Measurements from ENCODE around the gene ZNF268.
"Not testable (repeated sequence)": the region's sequence is repeated elsewhere in the genome, so short reads cannot be mapped to it uniquely, and the experiment has no call there.

The ZNF268 gene

DNA sequence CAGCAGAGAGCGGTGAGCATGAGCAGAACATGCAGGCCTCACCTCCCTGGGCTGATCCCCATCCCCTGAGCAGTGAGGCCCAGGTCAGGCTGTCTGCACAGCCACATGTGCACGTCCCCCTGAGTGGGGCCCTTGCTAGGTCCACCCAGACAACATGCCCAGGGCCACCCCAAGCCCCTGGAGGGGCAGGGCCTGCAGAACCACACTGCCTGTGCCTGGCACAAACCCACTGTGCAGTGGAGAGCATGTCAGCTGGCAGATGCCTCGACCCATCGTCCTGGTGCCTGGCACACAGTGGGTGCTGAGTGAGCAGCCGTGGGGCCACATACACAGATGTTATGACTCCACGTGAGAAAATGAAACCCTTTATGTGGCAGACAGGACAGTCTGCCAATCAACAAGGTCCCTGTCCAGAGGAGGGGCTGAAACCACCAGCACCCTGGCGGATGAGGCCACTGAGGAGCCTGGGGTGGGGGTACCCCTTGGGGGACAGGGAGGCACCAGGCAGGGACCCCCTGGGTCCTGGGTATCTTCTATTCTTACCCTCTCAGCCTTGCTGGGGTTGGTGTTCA is 46.1 kb downstream of the ZNF268 start:
- no peak for DNase-seq (ENCODE audit: low read depth)

DNA sequence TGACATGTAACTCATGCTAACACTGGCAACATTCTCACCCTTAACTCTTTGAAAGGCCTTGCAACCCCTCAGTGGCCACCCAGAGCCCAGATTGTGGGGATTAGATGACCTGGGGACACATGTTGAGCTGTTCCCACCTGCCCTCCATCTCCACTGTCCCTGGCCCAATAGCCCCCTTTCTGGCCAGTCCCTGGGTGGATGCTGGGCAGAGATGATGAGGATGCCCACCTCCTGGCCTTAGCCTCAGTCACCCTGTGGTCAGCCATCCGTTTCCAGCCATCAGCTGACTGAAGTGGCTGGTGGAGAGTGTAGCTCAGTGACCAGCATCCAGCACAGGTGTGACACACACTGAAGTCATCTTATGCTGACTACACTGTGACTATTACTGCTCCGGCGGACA is 49.7 kb downstream of the ZNF268 start:
- no peak for DNase-seq (ENCODE audit: low read depth)

DNA sequence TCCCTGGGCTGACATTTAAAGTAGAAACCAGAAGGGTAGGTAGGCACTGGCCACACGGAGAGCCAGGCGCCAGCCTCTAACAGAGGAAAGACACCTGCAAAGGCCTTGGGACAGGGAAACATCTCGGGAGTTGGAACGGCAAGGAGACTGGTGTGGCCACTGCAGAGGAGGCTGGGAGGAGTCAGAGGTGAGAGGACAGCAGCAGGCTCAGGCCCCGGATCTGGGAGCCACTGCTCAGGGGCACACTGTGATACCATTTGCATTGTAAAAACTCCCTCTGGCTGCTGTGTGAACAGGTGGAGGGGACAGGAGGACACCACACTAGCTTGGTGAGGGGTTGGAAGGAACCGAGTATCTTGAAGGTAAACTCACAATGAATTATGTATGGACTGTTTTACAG is 51.7 kb downstream of the ZNF268 start:
- DNase-seq (ENCODE audit: low read depth), result no peak

DNA sequence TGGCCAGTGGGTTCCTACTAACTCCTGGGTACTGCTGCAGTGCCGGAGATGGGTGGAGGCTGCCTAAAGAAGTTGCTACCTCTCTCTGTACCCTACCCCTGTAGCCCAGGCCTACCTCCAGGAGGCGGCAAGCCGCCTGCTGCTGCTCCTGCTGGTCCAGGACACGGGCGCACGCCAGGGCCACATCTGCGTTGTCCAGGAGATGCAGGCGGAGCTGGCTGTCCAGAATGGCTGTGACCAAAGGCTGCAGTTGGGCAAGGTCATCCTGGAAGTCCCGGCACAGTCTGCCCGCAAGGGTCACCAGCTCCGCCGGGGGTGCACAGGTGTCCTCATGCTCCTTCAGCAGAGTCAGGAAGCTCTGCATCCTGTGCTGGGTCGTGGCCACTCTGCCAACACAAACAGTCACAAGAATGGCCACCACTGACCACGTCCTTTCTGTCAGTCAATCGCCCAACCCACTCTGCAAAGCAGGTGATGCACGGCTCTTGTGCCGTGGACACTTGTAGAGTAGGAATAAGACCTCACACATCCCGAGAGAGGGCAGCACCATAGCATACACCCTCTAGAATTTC is 52.8 kb downstream of the ZNF268 start:
- DNase-seq (ENCODE audit: low read depth), result no peak

DNA sequence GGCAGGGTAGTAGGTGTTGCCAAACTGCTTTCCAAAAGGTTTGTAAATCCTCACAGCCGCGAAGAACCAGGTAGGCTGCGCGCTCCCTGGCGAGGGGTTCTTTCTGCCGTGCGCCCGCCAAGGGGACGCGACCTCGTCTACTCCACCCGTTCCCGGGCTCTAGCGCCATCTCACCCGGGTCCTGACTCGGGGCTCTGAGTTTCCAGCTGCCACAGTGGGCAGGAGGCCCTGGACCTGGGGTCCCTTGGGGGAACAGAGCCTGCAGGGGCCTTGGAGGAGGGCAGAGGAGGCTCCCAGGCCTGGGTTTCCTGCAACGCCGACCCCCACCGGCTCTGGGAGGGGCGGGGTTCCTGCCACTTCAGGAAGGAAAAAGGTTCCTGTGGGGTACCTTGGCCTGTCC is 53.7 kb downstream of the ZNF268 start:
- no peak for DNase-seq (ENCODE audit: low read depth)

DNA sequence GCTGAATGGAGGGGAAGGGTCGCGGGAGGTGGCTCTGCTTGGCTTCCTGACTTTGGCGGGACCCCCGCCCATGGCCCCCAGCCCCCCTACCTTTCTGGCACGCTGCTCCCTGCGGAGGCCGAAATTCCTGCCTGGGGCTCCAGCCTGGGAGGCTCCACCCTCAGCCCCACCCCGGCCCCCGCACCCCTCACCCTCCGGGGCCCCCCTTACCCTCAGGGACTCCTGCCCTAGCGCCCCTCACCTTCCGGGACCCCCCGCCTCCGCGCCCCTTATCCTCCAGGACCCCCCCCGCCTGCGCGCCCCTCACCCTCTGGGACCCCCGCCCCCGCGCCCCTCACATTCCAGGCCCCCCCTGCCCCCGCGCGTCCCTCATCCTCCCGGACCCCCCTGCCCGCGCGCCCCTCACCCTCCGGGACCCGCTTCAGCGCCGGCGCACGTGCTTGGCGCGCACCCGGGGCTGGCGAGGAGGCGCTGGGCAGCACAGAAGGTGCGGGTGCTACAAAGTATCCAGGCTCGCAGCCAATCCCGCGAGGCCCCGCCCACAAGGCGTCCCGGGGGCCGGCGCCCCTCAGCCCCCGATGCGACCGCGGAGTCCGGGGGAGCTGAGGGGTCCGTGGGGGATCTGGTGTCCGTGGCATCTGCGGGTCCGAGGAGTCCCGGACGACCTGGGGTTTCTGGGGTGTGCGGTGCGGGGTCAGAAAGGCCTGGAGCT is 54.3 kb downstream of the ZNF268 start, which contains the start of gene ANHX:
Gene ANHX (minus strand): TSS at position 477 of the 712 bp plus-strand sequence. CDS start 1,521 bp downstream, outside the sequence.
- DNase-seq (ENCODE audit: low read depth), result no peak

DNA sequence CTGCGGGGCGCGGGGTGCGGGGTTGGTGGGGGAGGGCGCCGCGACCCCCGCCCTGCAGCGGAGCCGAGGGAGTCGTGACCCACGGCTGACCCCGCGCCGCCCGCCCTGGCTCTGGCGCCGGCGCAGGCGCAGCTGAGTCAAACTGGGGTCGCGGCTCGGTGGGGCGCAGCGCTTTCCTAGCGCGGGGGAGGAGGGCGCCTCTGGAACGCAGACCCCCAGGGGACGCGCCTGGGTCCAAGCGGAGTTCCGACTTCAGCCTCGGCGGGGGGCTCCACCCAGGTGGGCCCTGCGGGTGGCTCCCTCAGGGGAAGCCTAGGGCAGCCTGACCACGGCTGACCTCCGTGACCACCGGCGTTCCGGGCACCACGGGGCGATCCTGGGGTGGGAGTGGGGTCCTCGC is 54.8 kb downstream of the ZNF268 start:
- DNase-seq (ENCODE audit: low read depth), result no peak

DNA sequence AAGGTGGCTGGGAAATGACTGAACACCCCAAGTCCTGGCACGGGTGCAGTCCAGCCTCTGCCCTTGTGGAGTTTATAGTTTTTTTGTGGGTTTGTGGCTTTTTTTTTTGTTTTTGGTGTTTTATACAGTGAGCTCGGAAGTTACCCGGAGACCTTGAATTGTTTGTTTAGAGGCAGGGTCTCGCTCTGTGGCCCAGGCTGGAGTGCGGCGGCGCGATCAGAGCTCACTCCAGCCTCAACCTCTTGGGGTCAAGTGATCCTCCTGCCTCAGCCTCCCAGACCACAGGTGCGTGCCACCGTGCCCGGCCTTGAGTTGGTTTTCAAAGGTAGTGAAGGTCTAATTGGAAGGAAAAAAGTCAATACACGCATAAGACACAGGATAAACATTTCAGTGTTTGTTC is 55.3 kb downstream of the ZNF268 start:
- DNase-seq (ENCODE audit: low read depth), result no peak

DNA sequence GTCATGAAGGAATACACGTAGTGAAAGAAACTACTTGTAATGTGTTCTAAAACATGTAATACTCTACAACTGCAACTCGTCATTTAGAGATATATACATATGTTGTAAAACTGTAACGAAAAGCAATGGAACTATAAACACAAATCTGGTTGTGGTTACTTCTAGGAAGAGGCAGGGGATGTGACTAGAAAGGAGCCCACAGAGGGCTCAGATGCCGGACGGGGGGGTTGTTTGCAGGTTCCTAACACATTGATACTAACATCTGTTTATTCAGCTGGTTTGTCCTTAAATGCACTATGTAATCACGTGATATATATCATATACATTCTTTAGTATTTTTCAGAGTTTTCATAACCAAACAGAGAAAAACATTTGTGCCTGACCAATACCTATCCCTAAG is 70.4 kb downstream of the ZNF268 start:
- no peak for DNase-seq (ENCODE audit: low read depth)

DNA sequence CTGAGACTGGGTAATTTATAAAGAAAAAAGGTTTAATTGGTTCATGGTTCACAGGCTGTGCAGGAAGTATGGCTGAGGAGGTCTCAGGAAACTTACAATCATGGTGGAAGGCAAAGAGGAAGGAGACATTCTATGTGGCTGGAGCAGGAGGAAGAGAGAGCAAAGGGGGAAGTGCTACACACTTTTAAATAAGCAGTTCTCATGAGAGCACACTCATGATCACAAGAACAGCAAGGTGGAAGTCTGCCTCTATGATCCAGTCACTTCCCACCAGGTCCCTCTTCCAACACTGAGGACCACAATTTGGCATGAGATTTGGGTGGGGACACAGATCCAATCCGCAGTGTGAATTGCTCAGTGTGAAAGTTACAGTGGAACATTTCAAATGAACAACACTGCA is 74.5 kb downstream of the ZNF268 start:
- not testable (repeated sequence) for DNase-seq (ENCODE audit: low read depth)

DNA sequence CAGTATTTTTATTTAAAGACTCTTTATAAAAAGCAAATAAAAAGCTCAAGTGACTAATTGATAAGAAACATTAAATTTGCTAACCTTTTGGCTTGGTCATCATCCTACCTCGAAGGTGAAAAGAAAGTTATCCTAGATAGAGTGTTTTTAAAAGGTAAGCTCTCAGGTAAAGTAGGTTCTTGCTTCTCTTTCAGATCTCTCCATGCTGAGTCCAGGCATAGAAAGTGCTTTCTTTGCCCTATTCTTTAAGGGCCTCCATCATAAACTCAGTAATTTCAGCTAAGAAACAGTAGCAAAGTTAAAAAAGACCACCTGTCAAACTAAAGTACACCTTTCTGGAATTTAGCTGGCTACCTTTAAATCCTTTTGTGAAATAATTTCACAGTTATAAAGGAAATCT is 75.0 kb downstream of the ZNF268 start:
- no peak for DNase-seq (ENCODE audit: low read depth)

DNA sequence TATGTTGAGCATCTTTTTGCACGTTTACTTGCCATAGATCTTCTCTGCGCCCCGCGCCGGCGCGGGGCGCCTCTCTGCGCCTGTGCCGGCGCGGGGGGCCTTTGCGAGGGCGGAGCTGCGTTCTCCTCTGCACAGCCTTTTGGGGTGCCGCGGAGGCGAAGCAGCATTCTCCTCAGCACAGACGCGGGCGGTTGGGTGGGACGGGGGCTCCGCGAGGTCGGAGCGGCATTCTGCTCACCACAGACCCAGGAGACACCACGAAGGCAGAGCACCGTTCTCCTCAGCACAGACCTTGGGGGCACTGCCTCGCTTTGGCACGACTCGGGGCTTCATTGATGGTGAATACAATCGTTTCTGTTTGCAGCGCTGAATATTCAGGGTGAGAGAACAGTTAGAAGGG is 82.9 kb downstream of the ZNF268 start:
- DNase-seq (ENCODE audit: low read depth), result no peak

Measured in activated T-cell treated with anti-CD3 and anti-CD28 coated beads for 48 hours (primary cell).